Ovary (tissue), 3 donors: ENCODE results near the gene GPC6.

Source experiments
- CTCF ChIP-seq, 3 donors: fragments of 450-650 bp in 2 of 3; fragments of 200-600 bp in 1 of 3; IDR thresholded peaks; one replicate each; pipeline versions ENCODE4 v1.5.1 to v1.8.0; 2016 to 2022; ENCODE audit warnings: antibody characterized with exemption in 3 of 3, mild to moderate bottlenecking in 1 of 3
- EP300 ChIP-seq: sonication (generic); formaldehyde crosslinking; IDR thresholded peaks from one replicate; pipeline ENCODE4 v1.6.1; 2017; ENCODE audit warnings: antibody characterized with exemption
- POLR2A ChIP-seq: fragments of 450-650 bp; IDR thresholded peaks from one replicate; pipeline ENCODE4 v1.6.1; 2017; ENCODE audit warnings: antibody characterized with exemption, mild to moderate bottlenecking, moderate library complexity
- donor health status: DM: no; HTN: no; CAD: no.

- TF ChIP-seq CTCF (IDR thresholded peaks at IDR 0.05), result no peak
- TF ChIP-seq POLR2A, result no peak
- TF ChIP-seq EP300, result no peak
Observed at GRCh38 chr13:94192431-94192975, 965.9 kb downstream of the GPC6 start.
